ENCODE data around the gene FAM200B. TPM values are rescaled to one million over a fixed set of nuclear protein-coding genes. Genes with fewer than 3 reads are reported as not detected.

Gene FAM200B
- total and polyA plus RNA-seq, 2 experiments from 2014 or later, result 51.8 to 54.0 TPM

DNA sequence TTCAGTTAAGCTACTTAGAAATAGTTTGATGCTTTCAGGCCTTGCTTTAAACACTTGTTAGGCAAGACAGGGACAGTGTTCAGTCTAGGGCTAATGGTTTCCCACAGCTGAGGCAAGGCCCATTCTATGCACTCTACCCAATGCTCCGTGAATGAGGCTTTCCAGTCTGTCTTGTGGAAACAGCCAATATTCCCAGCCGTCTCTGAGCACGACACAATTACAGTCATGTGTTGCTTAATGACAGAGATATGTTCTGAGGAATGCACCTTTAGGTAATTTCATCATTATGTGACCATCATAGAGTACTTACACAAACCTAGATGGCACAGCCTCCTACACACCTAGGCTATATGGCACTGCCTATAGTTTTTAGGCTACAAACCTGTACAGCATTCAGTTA lies 9.5 kb upstream of the FAM200B start:
- no peak overlapping the region for H2AFZ ChIP-seq
- H3K9me2 ChIP-seq (replicated peaks; ENCODE audit: insufficient read depth), result no peaks in the 10 kb centered on the region
- no peaks in the 10 kb centered on the region for H3K4me1 ChIP-seq (ENCODE audit: insufficient read depth)
- TF ChIP-seq EZH2 (IDR thresholded peaks at IDR 0.05; ENCODE audit: borderline replicate concordance) (no peak), EZH2phosphoT487 (IDR thresholded peaks at IDR 0.05; ENCODE audit: low read depth, severe bottlenecking, unreplicated experiment) (no peak)
- TF ChIP-seq, protein P1, sequence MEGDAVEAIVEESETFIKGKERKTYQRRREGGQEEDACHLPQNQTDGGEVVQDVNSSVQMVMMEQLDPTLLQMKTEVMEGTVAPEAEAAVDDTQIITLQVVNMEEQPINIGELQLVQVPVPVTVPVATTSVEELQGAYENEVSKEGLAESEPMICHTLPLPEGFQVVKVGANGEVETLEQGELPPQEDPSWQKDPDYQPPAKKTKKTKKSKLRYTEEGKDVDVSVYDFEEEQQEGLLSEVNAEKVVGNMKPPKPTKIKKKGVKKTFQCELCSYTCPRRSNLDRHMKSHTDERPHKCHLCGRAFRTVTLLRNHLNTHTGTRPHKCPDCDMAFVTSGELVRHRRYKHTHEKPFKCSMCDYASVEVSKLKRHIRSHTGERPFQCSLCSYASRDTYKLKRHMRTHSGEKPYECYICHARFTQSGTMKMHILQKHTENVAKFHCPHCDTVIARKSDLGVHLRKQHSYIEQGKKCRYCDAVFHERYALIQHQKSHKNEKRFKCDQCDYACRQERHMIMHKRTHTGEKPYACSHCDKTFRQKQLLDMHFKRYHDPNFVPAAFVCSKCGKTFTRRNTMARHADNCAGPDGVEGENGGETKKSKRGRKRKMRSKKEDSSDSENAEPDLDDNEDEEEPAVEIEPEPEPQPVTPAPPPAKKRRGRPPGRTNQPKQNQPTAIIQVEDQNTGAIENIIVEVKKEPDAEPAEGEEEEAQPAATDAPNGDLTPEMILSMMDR (IDR thresholded peaks at IDR 0.05; ENCODE audit: poor library complexity), result no peak
- no peaks in the 10 kb centered on the region for H3K9me3 ChIP-seq (ENCODE audit: low read depth)
- H3K27ac ChIP-seq, result no peak overlapping the region
- peaks cover 43% of the 10 kb centered on the region for H3K79me2 ChIP-seq
- no peaks in the 10 kb centered on the region for H4K20me1 ChIP-seq (ENCODE audit: insufficient read depth, poor library complexity, severe bottlenecking)
- H3K4me2 ChIP-seq, result no peak overlapping the region
- DNase-seq (ENCODE audit: low spot score), result no peak
- H3K4me3 ChIP-seq, result no peak overlapping the region
- no peaks in the 10 kb centered on the region for H3K36me3 ChIP-seq (replicated peaks; ENCODE audit: insufficient read depth, low read depth)
- WGBS (ENCODE audit: low lambda C conversion rate, missing lambda C conversion rate), result 92% methylated on average over 3 of the region's 3 CpGs
- no peaks in the 10 kb centered on the region for H3K27me3 ChIP-seq

DNA sequence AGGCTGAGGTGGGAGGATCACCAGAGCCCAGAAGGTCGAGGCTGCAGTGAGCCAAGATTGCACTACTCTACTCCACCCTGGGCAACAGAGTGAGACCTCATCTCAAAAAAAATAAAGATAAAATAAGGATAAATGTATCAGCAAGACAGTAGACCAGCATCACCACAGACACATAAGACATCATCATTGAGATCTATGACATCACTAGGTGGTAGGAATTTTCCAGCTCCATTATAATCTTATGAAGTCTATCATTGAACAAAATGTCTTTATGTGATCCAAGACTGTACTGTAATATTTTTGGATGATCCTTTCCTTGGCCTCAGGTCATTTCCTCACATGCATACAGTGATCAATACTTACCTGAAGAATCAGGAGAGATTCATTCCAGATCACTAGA lies 8.3 kb upstream of the FAM200B start:
- no peaks in the 10 kb centered on the region for H3K9me2 ChIP-seq (replicated peaks; ENCODE audit: insufficient read depth)
- H3K36me3 ChIP-seq (replicated peaks; ENCODE audit: insufficient read depth, low read depth), result no peaks in the 10 kb centered on the region
- H3K9me3 ChIP-seq (ENCODE audit: low read depth), result no peaks in the 10 kb centered on the region
- H3K27ac ChIP-seq, result no peak overlapping the region
- H3K4me3 ChIP-seq, result no peak overlapping the region
- no peaks in the 10 kb centered on the region for H4K20me1 ChIP-seq (ENCODE audit: insufficient read depth, poor library complexity, severe bottlenecking)
- H3K27me3 ChIP-seq, result no peaks in the 10 kb centered on the region
- TF ChIP-seq EZH2 (IDR thresholded peaks at IDR 0.05; ENCODE audit: borderline replicate concordance) (no peak), EZH2phosphoT487 (IDR thresholded peaks at IDR 0.05; ENCODE audit: low read depth, severe bottlenecking, unreplicated experiment) (no peak)
- TF ChIP-seq, protein P1 (IDR thresholded peaks at IDR 0.05; ENCODE audit: poor library complexity), result no peak
- WGBS (ENCODE audit: low lambda C conversion rate, missing lambda C conversion rate), result 100% methylated on average over 1 of the region's 1 CpG
- no peak for DNase-seq (ENCODE audit: low spot score)
- H3K79me2 ChIP-seq, result peaks cover 47% of the 10 kb centered on the region
- no peaks in the 10 kb centered on the region for H3K4me1 ChIP-seq (ENCODE audit: insufficient read depth)
- H2AFZ ChIP-seq, result no peak overlapping the region
- no peak overlapping the region for H3K4me2 ChIP-seq

DNA sequence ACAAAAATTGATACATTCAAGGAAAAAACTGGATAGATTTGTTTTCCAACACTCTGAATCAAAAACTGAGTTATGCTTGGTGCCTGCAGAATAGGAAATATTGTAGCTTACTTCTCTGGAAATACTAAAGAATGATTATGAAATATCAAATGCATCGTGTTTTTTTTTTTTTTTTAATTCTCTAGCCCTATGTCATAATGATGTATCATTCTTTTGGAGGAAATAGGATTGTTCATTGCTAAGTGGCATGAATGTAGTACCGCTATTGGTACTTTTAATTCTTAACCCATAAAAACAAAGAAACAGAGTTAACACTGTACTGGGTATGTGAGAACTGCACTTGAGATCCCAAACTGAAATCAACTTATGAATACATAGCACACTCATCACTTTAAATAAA lies 7.6 kb upstream of the FAM200B start:
- Histone ChIP-seq H2AFZ (no peak overlapping the region), H3K4me1 (ENCODE audit: insufficient read depth) (no peaks in the 10 kb centered on the region), H3K79me2 (peaks cover 52% of the 10 kb centered on the region), H3K9me2 (replicated peaks; ENCODE audit: insufficient read depth) (no peaks in the 10 kb centered on the region), H3K4me3 (no peak overlapping the region), H3K27ac (no peak overlapping the region), H3K9me3 (ENCODE audit: low read depth) (no peaks in the 10 kb centered on the region), H3K36me3 (replicated peaks; ENCODE audit: insufficient read depth, low read depth) (no peaks in the 10 kb centered on the region), H3K27me3 (no peaks in the 10 kb centered on the region), H3K4me2 (no peak overlapping the region), H4K20me1 (ENCODE audit: insufficient read depth, poor library complexity, severe bottlenecking) (no peaks in the 10 kb centered on the region)
- no peak for TF ChIP-seq EZH2 (IDR thresholded peaks at IDR 0.05; ENCODE audit: borderline replicate concordance)
- TF ChIP-seq, protein P1 (IDR thresholded peaks at IDR 0.05; ENCODE audit: poor library complexity), result no peak
- no peak for TF ChIP-seq EZH2phosphoT487 (IDR thresholded peaks at IDR 0.05; ENCODE audit: low read depth, severe bottlenecking, unreplicated experiment)
- DNase-seq (ENCODE audit: low spot score), result no peak
- 96% methylated on average over 2 of the region's 2 CpGs for WGBS (ENCODE audit: low lambda C conversion rate, missing lambda C conversion rate)

DNA sequence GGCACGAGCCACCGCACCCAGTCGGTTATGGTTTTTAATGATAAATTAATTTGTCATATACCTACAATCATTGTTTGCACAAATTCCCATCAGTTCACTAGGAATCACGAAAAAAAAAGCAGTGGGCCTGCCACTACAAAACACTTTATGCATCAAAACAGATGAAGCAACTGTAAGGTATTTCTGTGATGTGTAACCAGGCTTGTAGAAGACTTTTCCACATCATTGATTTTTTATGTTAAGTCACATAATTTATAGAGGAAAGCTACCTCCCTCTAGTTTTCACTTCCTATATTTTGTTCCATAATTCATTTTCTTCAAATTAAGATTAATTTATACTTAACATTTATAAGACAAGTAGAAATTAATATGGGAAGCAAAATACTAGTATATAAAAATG lies 6.7 kb upstream of the FAM200B start:
- H3K27ac ChIP-seq, result no peak overlapping the region
- no peaks in the 10 kb centered on the region for H3K9me2 ChIP-seq (replicated peaks; ENCODE audit: insufficient read depth)
- H3K4me2 ChIP-seq, result no peak overlapping the region
- no peaks in the 10 kb centered on the region for H3K4me1 ChIP-seq (ENCODE audit: insufficient read depth)
- H4K20me1 ChIP-seq (ENCODE audit: insufficient read depth, poor library complexity, severe bottlenecking), result no peaks in the 10 kb centered on the region
- WGBS (ENCODE audit: low lambda C conversion rate, missing lambda C conversion rate), result 100% methylated on average over 4 of the region's 4 CpGs
- H3K9me3 ChIP-seq (ENCODE audit: low read depth), result no peaks in the 10 kb centered on the region
- no peaks in the 10 kb centered on the region for H3K27me3 ChIP-seq
- H3K4me3 ChIP-seq, result no peak overlapping the region
- TF ChIP-seq EZH2phosphoT487 (IDR thresholded peaks at IDR 0.05; ENCODE audit: low read depth, severe bottlenecking, unreplicated experiment), result no peak
- TF ChIP-seq EZH2 (IDR thresholded peaks at IDR 0.05; ENCODE audit: borderline replicate concordance), result no peak
- TF ChIP-seq, protein P1 (IDR thresholded peaks at IDR 0.05; ENCODE audit: poor library complexity), result no peak
- no peaks in the 10 kb centered on the region for H3K36me3 ChIP-seq (replicated peaks; ENCODE audit: insufficient read depth, low read depth)
- DNase-seq (ENCODE audit: low spot score), result no peak
- H2AFZ ChIP-seq, result no peak overlapping the region
- H3K79me2 ChIP-seq, result peaks cover 55% of the 10 kb centered on the region

All from hepatocyte (in vitro differentiated cells).